ENCODE data around the gene LTO1. TPM values are rescaled to one million over a fixed set of nuclear protein-coding genes. Genes with fewer than 3 reads are reported as not detected.
"Not testable (repeated sequence)": the region's sequence is repeated elsewhere in the genome, so short reads cannot be mapped to it uniquely, and the experiment has no call there.

LTO1 gene
- total RNA-seq, 2 donors from 2014 or later = 30.5 to 33.2 TPM

- H3K36me3 Mint-ChIP-seq (ENCODE audit: insufficient read depth in 2 of 2) = peaks cover 0 to 4% of the 10 kb centered on the region in 2 donors
- H3K9me3 Mint-ChIP-seq = peaks cover 0 to 3% of the 10 kb centered on the region in 2 donors
- no peak overlapping the region for H3K27ac Mint-ChIP-seq
- H3K4me3 Mint-ChIP-seq = no peak overlapping the region
- H3K27me3 Mint-ChIP-seq (ENCODE audit: low read depth) = peaks cover 60% of the 10 kb centered on the region
- DNase-seq (no peak), ATAC-seq (replicated peaks in 1 of 2) (no peak)
- H3K4me1 Mint-ChIP-seq (ENCODE audit: low read depth) = peaks cover 14% of the 10 kb centered on the region
These were observed 40.6 kb downstream of the LTO1 start for GRCh38 chr11:69634590-69634989.

- Mint-ChIP-seq H3K4me3 (no peak overlapping the region), H3K4me1 (ENCODE audit: low read depth) (peaks cover 11% of the 10 kb centered on the region), H3K9me3 (peaks cover 5% of the 10 kb centered on the region in 2 donors), H3K27me3 (ENCODE audit: low read depth) (peaks cover 64% of the 10 kb centered on the region), H3K27ac (no peak overlapping the region), H3K36me3 (ENCODE audit: insufficient read depth in 2 of 2) (peaks cover 2 to 6% of the 10 kb centered on the region in 2 donors)
- no peak for DNase-seq
- ATAC-seq (replicated peaks in 1 of 2) = no peak
These were observed 41.1 kb downstream of the LTO1 start for GRCh38 chr11:69634069-69634468.

- peaks cover 5 to 6% of the 10 kb centered on the region in 2 donors for H3K9me3 Mint-ChIP-seq
- H3K4me1 Mint-ChIP-seq (ENCODE audit: low read depth) = peaks cover 4% of the 10 kb centered on the region
These were observed 42.3 kb downstream of the LTO1 start for GRCh38 chr11:69632900-69633299.

GRCh38 chr11:69630424-69630823 is 44.7 kb downstream of the LTO1 start:
- Mint-ChIP-seq H3K27ac (no peak overlapping the region), H3K36me3 (ENCODE audit: insufficient read depth in 2 of 2) (peaks cover 2 to 6% of the 10 kb centered on the region in 2 donors), H3K4me3 (no peak overlapping the region), H3K27me3 (ENCODE audit: low read depth) (peaks cover 69% of the 10 kb centered on the region), H3K4me1 (ENCODE audit: low read depth) (no peaks in the 10 kb centered on the region), H3K9me3 (peaks cover 5 to 6% of the 10 kb centered on the region in 2 donors)
- DNase-seq (no peak), ATAC-seq (replicated peaks in 1 of 2) (no peak)

More at GRCh38 chr11:69632900-69633299, 42.3 kb downstream of the LTO1 start:
- no peak for DNase-seq
- Mint-ChIP-seq H3K27me3 (ENCODE audit: low read depth) (peaks cover 63% of the 10 kb centered on the region), H3K36me3 (ENCODE audit: insufficient read depth in 2 of 2) (peaks cover 2 to 6% of the 10 kb centered on the region in 2 donors), H3K4me3 (no peak overlapping the region), H3K27ac (no peak overlapping the region)
- ATAC-seq (replicated peaks in 1 of 2) = no peak

- Mint-ChIP-seq H3K4me1 (ENCODE audit: low read depth) (no peaks in the 10 kb centered on the region), H3K27me3 (ENCODE audit: low read depth) (peaks cover 66% of the 10 kb centered on the region), H3K4me3 (no peak overlapping the region), H3K36me3 (ENCODE audit: insufficient read depth in 2 of 2) (peaks cover 2 to 6% of the 10 kb centered on the region in 2 donors), H3K9me3 (peaks cover 5 to 6% of the 10 kb centered on the region in 2 donors), H3K27ac (no peak overlapping the region)
- ATAC-seq (replicated peaks in 1 of 2) = no peak
- DNase-seq = no peak
These were observed 45.1 kb downstream of the LTO1 start for GRCh38 chr11:69630017-69630416.

GRCh38 chr11:69627551-69627950 is 47.6 kb downstream of the LTO1 start:
- DNase-seq = no peak

GRCh38 chr11:69625476-69625875 is 49.7 kb downstream of the LTO1 start:
- no peak for DNase-seq
- Mint-ChIP-seq H3K36me3 (ENCODE audit: insufficient read depth in 2 of 2) (peaks cover 2 to 6% of the 10 kb centered on the region in 2 donors), H3K9me3 (peaks cover 5 to 6% of the 10 kb centered on the region in 2 donors), H3K4me1 (ENCODE audit: low read depth) (no peaks in the 10 kb centered on the region), H3K27me3 (ENCODE audit: low read depth) (peaks cover 44% of the 10 kb centered on the region), H3K4me3 (no peak overlapping the region), H3K27ac (no peak overlapping the region)
- ATAC-seq (replicated peaks in 1 of 2) = no peak

More at GRCh38 chr11:69627551-69627950, 47.6 kb downstream of the LTO1 start:
- Mint-ChIP-seq H3K9me3 (peaks cover 5 to 6% of the 10 kb centered on the region in 2 donors), H3K27ac (no peak overlapping the region), H3K36me3 (ENCODE audit: insufficient read depth in 2 of 2) (peaks cover 2 to 6% of the 10 kb centered on the region in 2 donors), H3K27me3 (ENCODE audit: low read depth) (peaks cover 48% of the 10 kb centered on the region), H3K4me3 (no peak overlapping the region), H3K4me1 (ENCODE audit: low read depth) (no peaks in the 10 kb centered on the region)
- no peak for ATAC-seq (replicated peaks in 1 of 2)

- H3K27ac Mint-ChIP-seq = no peak overlapping the region
These were observed 50.9 kb downstream of the LTO1 start for GRCh38 chr11:69624293-69624692.

GRCh38 chr11:69622097-69622681 is 53.0 kb downstream of the LTO1 start:
- H3K4me1 Mint-ChIP-seq (ENCODE audit: low read depth); H3K4me3 Mint-ChIP-seq; DNase-seq; H3K27ac Mint-ChIP-seq; ATAC-seq (replicated peaks in 1 of 2); H3K36me3 Mint-ChIP-seq (ENCODE audit: insufficient read depth in 2 of 2); H3K9me3 Mint-ChIP-seq: not testable (repeated sequence)
- H3K27me3 Mint-ChIP-seq (ENCODE audit: low read depth) = peaks cover 33% of the 10 kb centered on the region

More at GRCh38 chr11:69624293-69624692, 50.9 kb downstream of the LTO1 start:
- ATAC-seq (replicated peaks in 1 of 2) (no peak), DNase-seq (no peak)
- Mint-ChIP-seq H3K4me1 (ENCODE audit: low read depth) (no peaks in the 10 kb centered on the region), H3K27me3 (ENCODE audit: low read depth) (peaks cover 41% of the 10 kb centered on the region), H3K36me3 (ENCODE audit: insufficient read depth in 2 of 2) (no peaks in the 10 kb centered on the region), H3K9me3 (peaks cover 0 to 4% of the 10 kb centered on the region in 2 donors), H3K4me3 (no peak overlapping the region)

- no peak for ATAC-seq (replicated peaks in 1 of 2)
- no peak overlapping the region for H3K27ac Mint-ChIP-seq
- H3K4me1 Mint-ChIP-seq (ENCODE audit: low read depth) = no peaks in the 10 kb centered on the region
These were observed 54.4 kb downstream of the LTO1 start for GRCh38 chr11:69620683-69621290.

GRCh38 chr11:69618237-69618636 is 56.9 kb downstream of the LTO1 start:
- no peak overlapping the region for H3K27ac Mint-ChIP-seq
- DNase-seq (no peak), ATAC-seq (replicated peaks in 1 of 2) (no peak)
- H3K36me3 Mint-ChIP-seq (ENCODE audit: insufficient read depth in 2 of 2) = no peaks in the 10 kb centered on the region
- no peaks in the 10 kb centered on the region for H3K4me1 Mint-ChIP-seq (ENCODE audit: low read depth)
- H3K9me3 Mint-ChIP-seq = no peaks in the 10 kb centered on the region
- H3K27me3 Mint-ChIP-seq (ENCODE audit: low read depth) = peaks cover 19% of the 10 kb centered on the region
- no peak overlapping the region for H3K4me3 Mint-ChIP-seq

More at GRCh38 chr11:69620683-69621290, 54.4 kb downstream of the LTO1 start:
- Mint-ChIP-seq H3K9me3 (no peaks in the 10 kb centered on the region), H3K36me3 (ENCODE audit: insufficient read depth in 2 of 2) (no peaks in the 10 kb centered on the region), H3K4me3 (no peak overlapping the region), H3K27me3 (ENCODE audit: low read depth) (peaks cover 23% of the 10 kb centered on the region)
- DNase-seq = no peak

- H3K27me3 Mint-ChIP-seq (ENCODE audit: low read depth) = peaks cover 19% of the 10 kb centered on the region
- no peaks in the 10 kb centered on the region for H3K9me3 Mint-ChIP-seq
- DNase-seq (no peak), ATAC-seq (replicated peaks in 1 of 2) (no peak)
- no peak overlapping the region for H3K27ac Mint-ChIP-seq
- no peaks in the 10 kb centered on the region for H3K36me3 Mint-ChIP-seq (ENCODE audit: insufficient read depth in 2 of 2)
- no peaks in the 10 kb centered on the region for H3K4me1 Mint-ChIP-seq (ENCODE audit: low read depth)
- no peak overlapping the region for H3K4me3 Mint-ChIP-seq
These were observed 57.5 kb downstream of the LTO1 start for GRCh38 chr11:69617682-69618081.

- H3K4me3 Mint-ChIP-seq = no peak overlapping the region
- peaks cover 22% of the 10 kb centered on the region for H3K27me3 Mint-ChIP-seq (ENCODE audit: low read depth)
- H3K4me1 Mint-ChIP-seq (ENCODE audit: low read depth) = no peaks in the 10 kb centered on the region
- ATAC-seq (replicated peaks in 1 of 2) = no peak
- DNase-seq = no peak
- no peaks in the 10 kb centered on the region for H3K36me3 Mint-ChIP-seq (ENCODE audit: insufficient read depth in 2 of 2)
- no peak overlapping the region for H3K27ac Mint-ChIP-seq
- H3K9me3 Mint-ChIP-seq = no peaks in the 10 kb centered on the region
These were observed 57.9 kb downstream of the LTO1 start for GRCh38 chr11:69617220-69617619.
